ENCODE data around the gene WDR82. TPM values are rescaled to one million over a fixed set of nuclear protein-coding genes. Genes with fewer than 3 reads are reported as not detected.
A peak's percentile ranks its signal among the peaks of the same experiment; 100 is the strongest.

WDR82 gene
- total and polyA plus RNA-seq, 2 donors from 2014 or later, result 20.9 to 75.8 TPM

DNA sequence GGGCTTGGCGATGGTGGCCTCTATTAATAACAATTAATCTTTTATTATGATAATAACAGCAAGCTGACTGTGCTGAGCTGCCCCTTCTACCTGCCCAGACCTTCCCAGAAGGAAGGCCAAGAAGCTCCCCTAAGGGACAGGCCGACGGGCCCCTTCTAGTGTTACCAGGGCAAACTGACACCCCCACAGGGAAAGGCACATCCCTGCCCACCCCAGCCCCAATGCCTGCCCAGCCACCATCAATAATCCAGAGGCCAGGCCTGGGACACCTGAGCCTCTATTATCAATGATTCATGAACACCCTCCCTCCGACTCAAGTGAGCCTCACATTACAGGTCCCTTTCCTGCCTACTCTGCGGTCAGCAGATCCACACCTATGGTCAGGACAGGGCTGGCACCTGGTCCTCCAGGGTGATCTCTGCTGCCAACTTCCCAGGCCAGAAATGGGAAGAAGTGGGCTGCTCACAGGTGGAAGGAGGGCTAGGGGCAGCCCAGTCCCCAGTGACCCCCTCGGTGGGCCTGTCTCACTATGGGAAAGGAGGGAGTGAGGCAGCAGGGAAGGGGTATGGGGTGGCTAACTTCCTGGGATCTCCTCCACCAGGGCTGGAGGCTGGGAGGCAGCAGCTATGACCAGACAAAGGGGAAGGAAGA lies 41.3 kb downstream of the WDR82 start:
- Histone ChIP-seq H3K9ac (ENCODE audit: low read length in 3 of 3) (peak overlapping the region in 1 of 3 donors; percentile 59), H3K4me1 (ENCODE audit: control insufficient read depth in 2 of 3, insufficient read depth in 2 of 3, low read depth in 1 of 3, low read length in 3 of 3) (peaks cover 3 to 30% (median 13%) of the 10 kb centered on the region in 3 donors), H3K36me3 (ENCODE audit: control insufficient read depth in 2 of 3, insufficient read depth in 3 of 3, low read length in 3 of 3) (no peaks in the 10 kb centered on the region), H3K4me3 (ENCODE audit: low read length in 3 of 3) (no peak overlapping the region), H3K27ac (ENCODE audit: low read depth in 2 of 2, low read length in 2 of 2) (peak overlapping the region; percentile 86 to 87), H3K9me3 (ENCODE audit: control insufficient read depth in 2 of 3, insufficient read depth in 1 of 3, low read length in 3 of 3) (no peaks in the 10 kb centered on the region), H3K27me3 (ENCODE audit: control insufficient read depth, insufficient read depth, low read length) (no peaks in the 10 kb centered on the region)
- TF ChIP-seq, protein P1, sequence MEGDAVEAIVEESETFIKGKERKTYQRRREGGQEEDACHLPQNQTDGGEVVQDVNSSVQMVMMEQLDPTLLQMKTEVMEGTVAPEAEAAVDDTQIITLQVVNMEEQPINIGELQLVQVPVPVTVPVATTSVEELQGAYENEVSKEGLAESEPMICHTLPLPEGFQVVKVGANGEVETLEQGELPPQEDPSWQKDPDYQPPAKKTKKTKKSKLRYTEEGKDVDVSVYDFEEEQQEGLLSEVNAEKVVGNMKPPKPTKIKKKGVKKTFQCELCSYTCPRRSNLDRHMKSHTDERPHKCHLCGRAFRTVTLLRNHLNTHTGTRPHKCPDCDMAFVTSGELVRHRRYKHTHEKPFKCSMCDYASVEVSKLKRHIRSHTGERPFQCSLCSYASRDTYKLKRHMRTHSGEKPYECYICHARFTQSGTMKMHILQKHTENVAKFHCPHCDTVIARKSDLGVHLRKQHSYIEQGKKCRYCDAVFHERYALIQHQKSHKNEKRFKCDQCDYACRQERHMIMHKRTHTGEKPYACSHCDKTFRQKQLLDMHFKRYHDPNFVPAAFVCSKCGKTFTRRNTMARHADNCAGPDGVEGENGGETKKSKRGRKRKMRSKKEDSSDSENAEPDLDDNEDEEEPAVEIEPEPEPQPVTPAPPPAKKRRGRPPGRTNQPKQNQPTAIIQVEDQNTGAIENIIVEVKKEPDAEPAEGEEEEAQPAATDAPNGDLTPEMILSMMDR (IDR thresholded peaks at IDR 0.05; ENCODE audit: borderline replicate concordance, extremely low read depth, insufficient read depth), result no peak
- DNase-seq, result peak in 2 of 5 donors; percentile 7 to 45
- intact Hi-C loops (cut with DNase I), result no loop called here
- no peak for FAIRE-seq

DNA sequence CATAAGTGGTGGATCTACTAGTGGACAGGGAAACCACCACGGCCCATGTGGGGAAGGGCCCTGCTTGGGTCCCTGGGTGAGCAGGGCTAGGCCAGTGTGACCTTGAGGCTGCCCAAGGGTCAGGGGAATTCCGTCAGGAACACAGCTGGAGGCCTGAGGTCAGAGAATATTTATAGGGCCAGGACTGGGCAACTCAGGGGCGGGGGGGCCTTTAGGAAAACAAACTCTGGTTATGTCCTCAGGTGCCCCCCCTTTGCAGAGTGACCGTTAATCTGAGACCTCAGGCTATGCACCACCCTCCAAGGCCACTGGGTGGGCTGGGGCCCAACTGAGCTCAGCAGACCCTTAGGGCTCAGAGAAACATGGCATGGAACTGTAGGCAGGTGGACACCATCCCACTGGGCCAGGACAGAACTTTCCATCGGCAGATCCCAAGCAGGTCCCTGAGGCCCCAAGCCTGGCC lies 42.0 kb downstream of the WDR82 start:
- intact Hi-C loops (cut with DNase I), result no loop called here
- H3K27ac ChIP-seq (ENCODE audit: low read depth in 2 of 2, low read length in 2 of 2), result no peak overlapping the region
- peaks cover 3 to 30% (median 13%) of the 10 kb centered on the region in 3 donors for H3K4me1 ChIP-seq (ENCODE audit: control insufficient read depth in 2 of 3, insufficient read depth in 2 of 3, low read depth in 1 of 3, low read length in 3 of 3)
- H3K36me3 ChIP-seq (ENCODE audit: control insufficient read depth in 2 of 3, insufficient read depth in 3 of 3, low read length in 3 of 3), result no peaks in the 10 kb centered on the region
- H3K9me3 ChIP-seq (ENCODE audit: control insufficient read depth in 2 of 3, insufficient read depth in 1 of 3, low read length in 3 of 3), result no peaks in the 10 kb centered on the region
- no peaks in the 10 kb centered on the region for H3K27me3 ChIP-seq (ENCODE audit: control insufficient read depth, insufficient read depth, low read length)
- H3K4me3 ChIP-seq (ENCODE audit: low read length in 3 of 3), result no peak overlapping the region
- no peak overlapping the region for H3K9ac ChIP-seq (ENCODE audit: low read length in 3 of 3)
- peak in 2 of 5 donors; percentile 3 to 42 for DNase-seq
- FAIRE-seq, result no peak
- TF ChIP-seq, protein P1 (IDR thresholded peaks at IDR 0.05; ENCODE audit: borderline replicate concordance, extremely low read depth, insufficient read depth), result no peak

DNA sequence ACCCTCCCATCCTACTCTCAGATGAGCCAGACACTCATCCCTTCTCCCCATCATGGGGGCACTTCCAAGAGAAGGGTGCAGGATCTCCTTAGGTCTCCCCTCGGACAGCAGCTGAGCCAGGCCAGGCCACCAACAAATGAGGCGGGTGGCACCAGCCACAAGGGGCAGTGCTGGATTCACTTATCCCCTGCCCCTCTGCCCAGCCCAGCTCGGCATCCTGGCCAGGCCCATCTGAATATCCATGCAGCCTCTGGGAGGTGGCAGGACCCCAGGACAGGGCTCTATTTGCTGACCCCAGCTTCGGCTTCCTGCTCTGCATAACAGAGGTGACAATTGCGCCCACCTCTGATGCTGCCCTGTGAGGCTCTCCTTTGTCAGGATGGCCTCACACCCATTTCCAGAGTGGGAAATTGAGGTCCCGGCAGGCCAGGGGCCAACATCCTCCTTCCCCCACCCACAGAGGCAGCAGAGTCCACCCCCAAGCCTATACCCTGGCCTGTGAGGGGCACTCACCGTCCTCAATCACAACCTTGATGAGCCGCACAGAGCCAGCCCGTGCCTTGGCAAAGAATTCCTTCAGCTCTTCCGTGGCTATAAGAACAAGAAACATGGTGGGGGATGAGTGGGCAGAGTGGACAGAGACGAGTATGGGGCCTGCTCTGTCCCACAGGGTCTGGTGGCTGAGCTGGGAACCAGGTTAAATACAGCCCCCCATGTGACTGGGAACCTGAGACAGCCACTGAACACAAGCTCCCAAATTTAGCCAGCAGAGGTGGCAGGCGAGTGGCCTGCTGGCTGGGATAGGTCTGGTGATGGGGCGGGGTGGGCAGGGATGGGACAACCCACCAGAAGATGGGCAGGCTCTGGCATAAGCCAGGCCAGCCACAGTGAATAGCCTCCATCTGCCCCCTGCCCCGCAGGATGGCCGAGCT lies 43.7 kb downstream of the WDR82 start:
- peak in 1 of 5 donors; percentile 32 for DNase-seq
- H3K9me3 ChIP-seq (ENCODE audit: control insufficient read depth in 2 of 3, insufficient read depth in 1 of 3, low read length in 3 of 3), result no peaks in the 10 kb centered on the region
- no peak overlapping the region for H3K27ac ChIP-seq (ENCODE audit: low read depth in 2 of 2, low read length in 2 of 2)
- TF ChIP-seq, protein P1 (IDR thresholded peaks at IDR 0.05; ENCODE audit: borderline replicate concordance, extremely low read depth, insufficient read depth), result no peak
- no peak overlapping the region for H3K4me3 ChIP-seq (ENCODE audit: low read length in 3 of 3)
- peaks cover 3 to 25% (median 13%) of the 10 kb centered on the region in 3 donors for H3K4me1 ChIP-seq (ENCODE audit: control insufficient read depth in 2 of 3, insufficient read depth in 2 of 3, low read depth in 1 of 3, low read length in 3 of 3)
- H3K27me3 ChIP-seq (ENCODE audit: control insufficient read depth, insufficient read depth, low read length), result no peaks in the 10 kb centered on the region
- FAIRE-seq, result no peak
- intact Hi-C loops (cut with DNase I), result no loop called here
- no peak overlapping the region for H3K9ac ChIP-seq (ENCODE audit: low read length in 3 of 3)
- peaks cover 0 to 13% (median 11%) of the 10 kb centered on the region in 3 donors for H3K36me3 ChIP-seq (ENCODE audit: control insufficient read depth in 2 of 3, insufficient read depth in 3 of 3, low read length in 3 of 3)

Data from kidney (tissue), 14 donors.